ENCODE results near the gene GATM. TPM values are rescaled to one million over a fixed set of nuclear protein-coding genes. Genes with fewer than 3 reads are reported as not detected.

Gene GATM
- total RNA-seq, 1 experiment from 2014 or later: 10.7 TPM

DNA sequence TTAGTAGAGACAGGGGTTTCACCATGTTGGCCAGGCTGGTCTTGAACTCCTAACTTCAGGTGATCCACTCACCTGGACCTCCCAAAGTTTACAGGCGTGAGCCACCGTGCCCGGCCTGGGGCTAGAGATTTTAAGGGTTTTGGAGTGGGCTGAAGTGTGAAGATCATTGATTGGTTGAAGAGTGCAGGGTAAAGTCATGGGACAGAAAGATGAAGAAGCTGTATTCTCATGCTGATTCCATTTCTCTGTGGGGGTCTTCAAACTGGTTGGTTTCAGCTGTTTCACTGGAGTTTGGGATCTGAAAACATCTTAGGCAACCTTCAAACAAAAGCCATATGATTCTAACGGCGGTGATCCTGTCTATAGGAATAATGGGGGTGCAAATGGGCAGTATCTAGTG lies 52.1 kb downstream of the GATM start:
- Histone ChIP-seq H3K23me2 (ENCODE audit: insufficient read length, low read depth, low read length, poor library complexity, severe bottlenecking) (no peaks in the 10 kb centered on the region), H3K4me1 (ENCODE audit: insufficient read depth, low read length) (peaks cover 7% of the 10 kb centered on the region; the same call in 1 of the 2 replicates), H3K27me3 (ENCODE audit: insufficient read depth, low read length) (no peaks in the 10 kb centered on the region), H4K20me1 (ENCODE audit: control insufficient read depth, insufficient read depth, insufficient read length) (no peaks in the 10 kb centered on the region), H3K4me2 (ENCODE audit: insufficient read depth, insufficient read length, low read length) (no peak overlapping the region), H2BK120ac (ENCODE audit: low read depth, low read length, poor library complexity, severe bottlenecking) (no peak overlapping the region), H3T11ph (ENCODE audit: low read length) (no peak overlapping the region), H3K79me2 (ENCODE audit: insufficient read depth, low read length) (no peaks in the 10 kb centered on the region), H3K79me1 (ENCODE audit: insufficient read depth, low read depth, low read length, poor library complexity, severe bottlenecking) (no peaks in the 10 kb centered on the region), H2BK20ac (ENCODE audit: low read depth, low read length, poor library complexity, severe bottlenecking) (peak overlapping the region; percentile 14), H4K8ac (replicated peaks; ENCODE audit: insufficient read length, low read depth, low read length) (no peak overlapping the region), H3K4ac (ENCODE audit: low read depth, low read length) (no peak overlapping the region), H2AK5ac (ENCODE audit: insufficient read length, low read length) (no peak overlapping the region), H2BK5ac (ENCODE audit: insufficient read length, low read length) (no peak overlapping the region), H3K14ac (ENCODE audit: insufficient read depth, low read length) (no peak overlapping the region), H2BK15ac (ENCODE audit: low read depth, low read length) (no peak overlapping the region; the same call in 1 of the 2 replicates), H3K27ac (ENCODE audit: insufficient read length, low read depth, low read length) (no peak overlapping the region), H3K18ac (ENCODE audit: insufficient read length, low read depth, low read length) (peak overlapping the region; percentile 16), H4K5ac (ENCODE audit: insufficient read length, low read depth, low read length) (no peak overlapping the region), H2BK12ac (ENCODE audit: insufficient read length, low read depth, low read length) (peak overlapping the region; percentile 73), H4K91ac (ENCODE audit: insufficient read length, low read depth, low read length) (no peak overlapping the region), H3K9me3 (ENCODE audit: control insufficient read depth, low read depth, low read length) (no peaks in the 10 kb centered on the region), H2AFZ (ENCODE audit: low read length) (no peak overlapping the region), H3K9ac (ENCODE audit: extremely low read depth, insufficient read length, low read length) (no peak overlapping the region), H3K56ac (ENCODE audit: insufficient read length, low read depth, low read length) (no peak overlapping the region), H3K23ac (ENCODE audit: insufficient read length, low read depth, low read length) (no peak overlapping the region)
- H3K27me3 Mint-ChIP-seq (ENCODE audit: low read depth): peaks cover 5% of the 10 kb centered on the region
- no peak overlapping the region for H3K4me3 Mint-ChIP-seq
- DNase-seq: no peak
- no peaks in the 10 kb centered on the region for H3K36me3 Mint-ChIP-seq (ENCODE audit: insufficient read depth in 1 of 3, low read depth in 3 of 3)
- no CpG with 5 or more reads among the region's 5 CpGs for WGBS (ENCODE audit: extremely low coverage, insufficient read length, low lambda C conversion rate)
- TF ChIP-seq, protein P1, sequence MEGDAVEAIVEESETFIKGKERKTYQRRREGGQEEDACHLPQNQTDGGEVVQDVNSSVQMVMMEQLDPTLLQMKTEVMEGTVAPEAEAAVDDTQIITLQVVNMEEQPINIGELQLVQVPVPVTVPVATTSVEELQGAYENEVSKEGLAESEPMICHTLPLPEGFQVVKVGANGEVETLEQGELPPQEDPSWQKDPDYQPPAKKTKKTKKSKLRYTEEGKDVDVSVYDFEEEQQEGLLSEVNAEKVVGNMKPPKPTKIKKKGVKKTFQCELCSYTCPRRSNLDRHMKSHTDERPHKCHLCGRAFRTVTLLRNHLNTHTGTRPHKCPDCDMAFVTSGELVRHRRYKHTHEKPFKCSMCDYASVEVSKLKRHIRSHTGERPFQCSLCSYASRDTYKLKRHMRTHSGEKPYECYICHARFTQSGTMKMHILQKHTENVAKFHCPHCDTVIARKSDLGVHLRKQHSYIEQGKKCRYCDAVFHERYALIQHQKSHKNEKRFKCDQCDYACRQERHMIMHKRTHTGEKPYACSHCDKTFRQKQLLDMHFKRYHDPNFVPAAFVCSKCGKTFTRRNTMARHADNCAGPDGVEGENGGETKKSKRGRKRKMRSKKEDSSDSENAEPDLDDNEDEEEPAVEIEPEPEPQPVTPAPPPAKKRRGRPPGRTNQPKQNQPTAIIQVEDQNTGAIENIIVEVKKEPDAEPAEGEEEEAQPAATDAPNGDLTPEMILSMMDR (conservative IDR thresholded peaks at IDR 0.05): no peak
- H3K4me1 Mint-ChIP-seq: peaks cover 19 to 21% of the 10 kb centered on the region in 2 experiments
- no peaks in the 10 kb centered on the region for H3K9me3 Mint-ChIP-seq
- no peak overlapping the region for H3K27ac Mint-ChIP-seq

Data from H9 (cell line).